Measurements from ENCODE around the gene TRIM61. TPM values are rescaled to one million over a fixed set of nuclear protein-coding genes. Genes with fewer than 3 reads are reported as not detected.
"Not testable (repeated sequence)": the region's sequence is repeated elsewhere in the genome, so short reads cannot be mapped to it uniquely, and the experiment has no call there.

The TRIM61 gene
- total RNA-seq, 1 donor, result 0.52 TPM

GRCh38 chr4:164943192-164943591, 34.3 kb downstream of the TRIM61 start:
- Histone ChIP-seq H3K27me3 (ENCODE audit: insufficient read depth, low read length) (no peaks in the 10 kb centered on the region), H3K4me1 (ENCODE audit: insufficient read depth, low read length) (no peaks in the 10 kb centered on the region), H3K9me3 (ENCODE audit: low read depth, low read length) (no peaks in the 10 kb centered on the region), H3K4me3 (ENCODE audit: low read length) (no peak overlapping the region)

- Histone ChIP-seq H3K27me3 (ENCODE audit: insufficient read depth, low read length) (no peaks in the 10 kb centered on the region), H3K4me3 (ENCODE audit: low read length) (no peak overlapping the region), H3K9me3 (ENCODE audit: low read depth, low read length) (no peaks in the 10 kb centered on the region), H3K4me1 (ENCODE audit: insufficient read depth, low read length) (no peaks in the 10 kb centered on the region)
These were observed 39.7 kb downstream of the TRIM61 start for GRCh38 chr4:164937576-164938270.

- not testable (repeated sequence) for H3K4me1 ChIP-seq (ENCODE audit: insufficient read depth, low read length); H3K4me3 ChIP-seq (ENCODE audit: low read length); H3K27me3 ChIP-seq (ENCODE audit: insufficient read depth, low read length); H3K9me3 ChIP-seq (ENCODE audit: low read depth, low read length)
These were observed 41.4 kb downstream of the TRIM61 start for GRCh38 chr4:164935865-164936606.

- Histone ChIP-seq H3K27me3 (ENCODE audit: insufficient read depth, low read length) (no peaks in the 10 kb centered on the region), H3K4me3 (ENCODE audit: low read length) (no peak overlapping the region), H3K9me3 (ENCODE audit: low read depth, low read length) (no peaks in the 10 kb centered on the region), H3K4me1 (ENCODE audit: insufficient read depth, low read length) (no peaks in the 10 kb centered on the region)
These were observed 42.1 kb downstream of the TRIM61 start for GRCh38 chr4:164935363-164935762.

- Histone ChIP-seq H3K4me3 (ENCODE audit: low read length) (no peak overlapping the region), H3K9me3 (ENCODE audit: low read depth, low read length) (no peaks in the 10 kb centered on the region), H3K27me3 (ENCODE audit: insufficient read depth, low read length) (no peaks in the 10 kb centered on the region), H3K4me1 (ENCODE audit: insufficient read depth, low read length) (no peaks in the 10 kb centered on the region)
These were observed 44.2 kb downstream of the TRIM61 start for GRCh38 chr4:164933244-164933643.

GRCh38 chr4:164931551-164932324, 45.7 kb downstream of the TRIM61 start:
- no peaks in the 10 kb centered on the region for H3K4me1 ChIP-seq (ENCODE audit: insufficient read depth, low read length)
- H3K27me3 ChIP-seq (ENCODE audit: insufficient read depth, low read length), result no peaks in the 10 kb centered on the region
- no peak overlapping the region for H3K4me3 ChIP-seq (ENCODE audit: low read length)
- no peaks in the 10 kb centered on the region for H3K9me3 ChIP-seq (ENCODE audit: low read depth, low read length)

- Histone ChIP-seq H3K9me3 (ENCODE audit: low read depth, low read length) (no peaks in the 10 kb centered on the region), H3K4me3 (ENCODE audit: low read length) (no peak overlapping the region), H3K4me1 (ENCODE audit: insufficient read depth, low read length) (no peaks in the 10 kb centered on the region), H3K27me3 (ENCODE audit: insufficient read depth, low read length) (no peaks in the 10 kb centered on the region)
These were observed 46.8 kb downstream of the TRIM61 start for GRCh38 chr4:164930647-164931046.

GRCh38 chr4:164927101-164927500, 50.4 kb downstream of the TRIM61 start:
- H3K27me3 ChIP-seq (ENCODE audit: insufficient read depth, low read length); H3K4me3 ChIP-seq (ENCODE audit: low read length); H3K9me3 ChIP-seq (ENCODE audit: low read depth, low read length); H3K4me1 ChIP-seq (ENCODE audit: insufficient read depth, low read length): not testable (repeated sequence)

- H3K27me3 ChIP-seq (ENCODE audit: insufficient read depth, low read length), result peaks cover 2% of the 10 kb centered on the region
- H3K4me3 ChIP-seq (ENCODE audit: low read length), result no peak overlapping the region
- H3K4me1 ChIP-seq (ENCODE audit: insufficient read depth, low read length), result no peaks in the 10 kb centered on the region
- no peaks in the 10 kb centered on the region for H3K9me3 ChIP-seq (ENCODE audit: low read depth, low read length)
These were observed 51.2 kb downstream of the TRIM61 start for GRCh38 chr4:164926301-164926700.

GRCh38 chr4:164924670-164925238, 52.7 kb downstream of the TRIM61 start:
- no peak overlapping the region for H3K4me3 ChIP-seq (ENCODE audit: low read length)
- H3K4me1 ChIP-seq (ENCODE audit: insufficient read depth, low read length), result no peaks in the 10 kb centered on the region
- H3K9me3 ChIP-seq (ENCODE audit: low read depth, low read length), result no peaks in the 10 kb centered on the region
- peaks cover 2% of the 10 kb centered on the region for H3K27me3 ChIP-seq (ENCODE audit: insufficient read depth, low read length)

GRCh38 chr4:164918956-164919355, 58.5 kb downstream of the TRIM61 start:
- H3K9me3 ChIP-seq (ENCODE audit: low read depth, low read length), result no peaks in the 10 kb centered on the region
- no peaks in the 10 kb centered on the region for H3K4me1 ChIP-seq (ENCODE audit: insufficient read depth, low read length)
- peaks cover 2% of the 10 kb centered on the region for H3K27me3 ChIP-seq (ENCODE audit: insufficient read depth, low read length)
- H3K4me3 ChIP-seq (ENCODE audit: low read length), result no peak overlapping the region

Other genes starting within 250 kb of the TRIM61 start
- gene SMIM31, start 223.5 kb downstream of the TRIM61 start, total RNA-seq, result not detected
- gene APELA, start 100.5 kb downstream of the TRIM61 start, total RNA-seq, result not detected
- not detected for gene TRIM60, start 54.3 kb upstream of the TRIM61 start, total RNA-seq
- gene TRIM75, start 76.2 kb upstream of the TRIM61 start, total RNA-seq, result not detected
- gene TMEM192, start 135.2 kb upstream of the TRIM61 start, total RNA-seq, result 9.7 TPM
- gene KLHL2, start 229.9 kb upstream of the TRIM61 start, total RNA-seq, result 42.2 TPM